T-helper 2 cell (primary cell): Measurements from ENCODE around the gene CCDC34.

ENCODE experiments used
- DNase-seq, 5 experiments: peaks; one replicate each; pipeline versions ENCODE4 v3.0.0 to v3.0.0-alpha.2; 2012 to 2022

Gene CCDC34

GRCh38 chr11:27392278-27393114 is 29.5 kb upstream of the CCDC34 start:
- DNase-seq = no peak

- DNase-seq = no peak
Measured at GRCh38 chr11:27391331-27392015, 28.5 kb upstream of the CCDC34 start.

GRCh38 chr11:27390318-27391295 is 27.6 kb upstream of the CCDC34 start:
- peak in 1 of 5 experiments; percentile 25 for DNase-seq

DNA sequence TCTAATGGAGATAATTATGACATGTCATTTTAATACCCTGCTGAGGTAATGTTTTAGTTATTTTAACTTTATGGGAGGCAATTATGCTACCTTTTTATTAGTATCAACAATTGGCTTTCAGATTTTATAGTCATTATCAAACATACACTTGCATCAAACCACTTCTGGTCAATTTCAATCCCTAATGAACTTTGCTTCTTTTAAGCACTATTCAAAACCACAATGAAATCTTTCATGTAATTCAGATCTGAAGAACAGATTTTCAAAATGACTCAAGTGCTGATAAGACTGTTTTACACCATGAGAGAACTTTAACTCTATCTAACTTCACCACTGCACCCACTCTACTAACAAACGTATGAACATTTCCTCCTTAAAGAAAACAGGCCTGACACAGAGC is 25.9 kb upstream of the CCDC34 start:
- peak in 1 of 5 experiments; percentile 82 for DNase-seq

GRCh38 chr11:27388001-27388400 is 25.0 kb upstream of the CCDC34 start:
- peak in 1 of 5 experiments; percentile 81 for DNase-seq

GRCh38 chr11:27387362-27387761 is 24.3 kb upstream of the CCDC34 start:
- peak in 1 of 5 experiments; percentile 18 for DNase-seq

DNA sequence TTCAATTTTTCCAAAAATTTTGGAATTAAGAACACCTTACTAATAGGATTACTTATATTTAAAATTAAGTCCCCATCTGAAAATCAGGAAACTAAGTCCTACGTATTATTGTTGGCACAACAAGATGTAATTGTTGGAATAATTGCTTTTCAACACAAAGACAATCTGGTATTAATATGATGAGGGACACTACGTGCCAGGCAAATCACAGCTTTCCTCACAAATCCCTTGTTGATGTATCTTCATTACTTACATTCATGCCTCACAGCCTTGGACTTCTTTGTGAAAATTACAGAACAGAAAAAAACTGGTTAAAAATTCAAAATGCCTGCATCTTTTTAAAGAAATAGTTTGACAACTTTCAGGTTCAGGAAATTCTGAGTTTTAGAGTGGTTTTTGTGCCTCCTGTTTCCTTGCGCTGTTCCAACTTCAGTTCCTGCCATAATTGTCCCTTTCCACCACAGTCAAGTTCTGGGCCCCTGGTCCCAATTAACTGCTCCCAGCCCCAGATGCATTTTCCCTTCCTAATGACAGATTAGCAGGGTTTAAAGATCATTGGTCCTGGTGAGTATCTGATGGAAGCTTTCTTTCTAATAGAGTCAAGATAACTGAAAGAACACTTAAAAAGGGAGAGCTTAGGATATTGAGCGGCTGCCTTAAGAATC is 23.3 kb upstream of the CCDC34 start:
- DNase-seq = no peak

- DNase-seq = peak in 1 of 5 experiments; percentile 48
Measured at GRCh38 chr11:27385245-27385644, 22.2 kb upstream of the CCDC34 start.

- DNase-seq = peak in 1 of 5 experiments; percentile 35
Measured at GRCh38 chr11:27384227-27384626, 21.2 kb upstream of the CCDC34 start.

GRCh38 chr11:27383645-27384044 is 20.6 kb upstream of the CCDC34 start:
- no peak for DNase-seq

GRCh38 chr11:27381238-27381666 is 18.2 kb upstream of the CCDC34 start:
- no peak for DNase-seq

GRCh38 chr11:27380771-27381170 is 17.8 kb upstream of the CCDC34 start:
- no peak for DNase-seq

GRCh38 chr11:27379449-27379848 is 16.4 kb upstream of the CCDC34 start:
- no peak for DNase-seq

- no peak for DNase-seq
Measured at GRCh38 chr11:27375370-27375769, 12.4 kb upstream of the CCDC34 start.

- no peak for DNase-seq
Measured at GRCh38 chr11:27373856-27374602, 11.0 kb upstream of the CCDC34 start.

GRCh38 chr11:27373392-27373791 is 10.4 kb upstream of the CCDC34 start:
- no peak for DNase-seq

GRCh38 chr11:27372164-27372563 is 9.1 kb upstream of the CCDC34 start:
- DNase-seq = no peak

- no peak for DNase-seq
Measured at GRCh38 chr11:27371489-27371888, 8.5 kb upstream of the CCDC34 start.

DNA sequence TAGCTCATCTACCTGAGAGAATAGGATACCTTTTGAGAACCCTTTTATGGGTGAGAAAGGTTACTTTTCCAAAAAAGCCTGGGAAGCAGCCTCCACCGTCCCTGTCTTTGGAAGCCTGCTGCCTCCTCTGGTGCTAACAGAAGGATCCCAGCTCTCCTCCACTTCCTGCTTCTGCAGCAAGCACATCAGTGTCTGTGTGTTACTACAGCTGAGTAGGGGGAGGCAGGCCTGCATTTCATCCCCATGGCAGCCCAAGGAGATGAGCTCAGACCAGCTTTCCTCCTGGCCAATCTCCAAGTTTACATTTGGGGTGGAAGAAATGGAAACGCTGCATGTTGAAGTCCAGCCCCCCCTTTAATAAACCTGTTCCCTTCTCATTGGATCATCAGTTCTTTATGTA is 7.4 kb upstream of the CCDC34 start:
- no peak for DNase-seq

GRCh38 chr11:27367881-27368280 is 4.9 kb upstream of the CCDC34 start:
- DNase-seq = no peak

- DNase-seq = no peak
Measured at GRCh38 chr11:27363576-27364117, 632 bp upstream of the CCDC34 start.
